Naive thymus-derived CD8-positive, alpha-beta T cell (primary cell): ENCODE data around the gene CTAG1A. TPM values are rescaled to one million over a fixed set of nuclear protein-coding genes. Genes with fewer than 3 reads are reported as not detected.

Experiments used
- polyA plus RNA-seq, 3 donors: library from polyadenylated mRNA; unstranded; fragments of 300-500 nt; fragmentation: Illumina TruSeq; gene quantifications; one replicate each; pipeline ENCODE4 v1.2.3, GENCODE V29; 2021
- total RNA-seq, 8 experiments: library from RNA in 2 of 8; stranded (reverse) in 2 of 8; gene quantifications; one replicate each; pipeline ENCODE4 v1.2.3 and lab custom pipeline; 2021 to 2026

The CTAG1A gene
- total and polyA plus RNA-seq, 5 experiments from 2014 or later = not detected

Other genes with a start within 250 kb of the CTAG1A start
- 100 to 1,000 TPM; 613 to 633 TPM for gene FLNA, start 210.5 kb upstream of the CTAG1A start, total RNA-seq
- 100 to 1,000 TPM; 156 to 341 (median 169) TPM for gene FLNA, start 210.5 kb upstream of the CTAG1A start, polyA plus RNA-seq
- gene EMD, start 205.8 kb upstream of the CTAG1A start, total RNA-seq = 10 to 100 TPM; 90.4 to 95.4 TPM
- gene EMD, start 205.8 kb upstream of the CTAG1A start, polyA plus RNA-seq = 10 to 100 TPM; 35.5 to 37.1 (median 35.7) TPM
- 1,000 to 10,000 TPM; 4,733 to 4,862 TPM for gene RPL10, start 186.8 kb upstream of the CTAG1A start, total RNA-seq
- gene RPL10, start 186.8 kb upstream of the CTAG1A start, polyA plus RNA-seq = 1,000 to 10,000 TPM; 5,585 to 7,081 (median 6,663) TPM
- gene DNASE1L1, start 175.9 kb upstream of the CTAG1A start, total RNA-seq = 10 to 100 TPM; 16.6 to 19.9 TPM
- gene DNASE1L1, start 175.9 kb upstream of the CTAG1A start, polyA plus RNA-seq = 10 to 100 TPM; 12.7 to 15.3 (median 12.8) TPM
- gene TAFAZZIN, start 173.6 kb upstream of the CTAG1A start, total RNA-seq = 100 to 1,000 TPM; 111 to 112 TPM
- 10 to 100 TPM; 29.3 to 39.8 (median 37.8) TPM for gene TAFAZZIN, start 173.6 kb upstream of the CTAG1A start, polyA plus RNA-seq
- 10 to 100 TPM; 51.9 to 52.5 TPM for gene ATP6AP1, start 156.5 kb upstream of the CTAG1A start, total RNA-seq
- gene ATP6AP1, start 156.5 kb upstream of the CTAG1A start, polyA plus RNA-seq = 100 to 1,000 TPM in 1 of 3 donors, 10 to 100 TPM in 2; 84.7 to 111 (median 90.2) TPM
- 100 to 1,000 TPM; 169 to 185 TPM for gene GDI1, start 148.0 kb upstream of the CTAG1A start, total RNA-seq
- gene GDI1, start 148.0 kb upstream of the CTAG1A start, polyA plus RNA-seq = 10 to 100 TPM; 18.3 to 32.1 (median 21.0) TPM
- gene FAM50A, start 141.0 kb upstream of the CTAG1A start, total RNA-seq = 10 to 100 TPM; 49.2 TPM
- gene FAM50A, start 141.0 kb upstream of the CTAG1A start, polyA plus RNA-seq = 10 to 100 TPM; 25.1 to 45.6 (median 40.4) TPM
- gene PLXNA3, start 126.9 kb upstream of the CTAG1A start, total RNA-seq = 10 to 100 TPM; 49.5 to 50.4 TPM
- under 1 TPM; 0.27 to 0.67 (median 0.36) TPM for gene PLXNA3, start 126.9 kb upstream of the CTAG1A start, polyA plus RNA-seq
- gene LAGE3, start 105.9 kb upstream of the CTAG1A start, total RNA-seq = 10 to 100 TPM; 18.6 to 23.3 TPM
- 10 to 100 TPM; 62.6 to 81.8 (median 72.7) TPM for gene LAGE3, start 105.9 kb upstream of the CTAG1A start, polyA plus RNA-seq
- 10 to 100 TPM; 29.0 to 30.9 TPM for gene UBL4A, start 98.5 kb upstream of the CTAG1A start, total RNA-seq
- gene UBL4A, start 98.5 kb upstream of the CTAG1A start, polyA plus RNA-seq = 10 to 100 TPM; 31.1 to 51.7 (median 37.9) TPM
- 10 to 100 TPM; 18.2 to 20.9 TPM for gene SLC10A3, start 94.5 kb upstream of the CTAG1A start, total RNA-seq
- 10 to 100 TPM; 30.5 to 42.3 (median 35.9) TPM for gene SLC10A3, start 94.5 kb upstream of the CTAG1A start, polyA plus RNA-seq
- 10 to 100 TPM; 66.0 to 69.4 TPM for gene FAM3A, start 68.9 kb upstream of the CTAG1A start, total RNA-seq
- gene FAM3A, start 68.9 kb upstream of the CTAG1A start, polyA plus RNA-seq = 10 to 100 TPM; 24.3 to 33.3 (median 26.0) TPM
- gene G6PD, start 38.3 kb upstream of the CTAG1A start, total RNA-seq = 10 to 100 TPM; 58.1 to 59.4 TPM
- 1 to 10 TPM; 6.9 to 7.9 (median 7.1) TPM for gene G6PD, start 38.3 kb upstream of the CTAG1A start, polyA plus RNA-seq
- 10 to 100 TPM; 45.0 to 48.2 TPM for gene IKBKG, start 37.5 kb upstream of the CTAG1A start, total RNA-seq
- 10 to 100 TPM; 18.4 to 24.2 (median 19.4) TPM for gene IKBKG, start 37.5 kb upstream of the CTAG1A start, polyA plus RNA-seq
- not detected for gene CTAG1B, start 34.1 kb downstream of the CTAG1A start, total RNA-seq
- not detected for gene CTAG1B, start 34.1 kb downstream of the CTAG1A start, polyA plus RNA-seq
- 10 to 100 TPM; 12.0 to 13.4 TPM for gene CTAG2, start 68.4 kb downstream of the CTAG1A start, total RNA-seq
- not detected for gene CTAG2, start 68.4 kb downstream of the CTAG1A start, polyA plus RNA-seq
- 1 to 10 TPM; 9.9 to 10.0 TPM for gene GAB3, start 165.9 kb downstream of the CTAG1A start, total RNA-seq
- 1 to 10 TPM in 2 of 3 donors, under 1 TPM in 1; 0.77 to 5.2 (median 1.2) TPM for gene GAB3, start 165.9 kb downstream of the CTAG1A start, polyA plus RNA-seq
- gene DKC1, start 177.7 kb downstream of the CTAG1A start, total RNA-seq = 10 to 100 TPM; 74.7 to 93.7 TPM
- 10 to 100 TPM; 38.6 to 56.5 (median 44.2) TPM for gene DKC1, start 177.7 kb downstream of the CTAG1A start, polyA plus RNA-seq
- gene MPP1, start 220.4 kb downstream of the CTAG1A start, total RNA-seq = 10 to 100 TPM; 17.1 to 18.4 TPM
- 10 to 100 TPM; 10.6 to 18.9 (median 17.3) TPM for gene MPP1, start 220.4 kb downstream of the CTAG1A start, polyA plus RNA-seq
- not detected for gene SMIM9, start 249.5 kb downstream of the CTAG1A start, total RNA-seq
- not detected for gene SMIM9, start 249.5 kb downstream of the CTAG1A start, polyA plus RNA-seq